ENCODE measurements around the gene SIRT7.

Gene SIRT7

GRCh38 chr17:81870981-81871386 lies 47.0 kb downstream of the SIRT7 start, which contains the start of gene ARHGDIA:
Gene ARHGDIA (minus strand): TSS chr17:81871337. CDS start chr17:81869930, 1,407 bp downstream.
- H3K4me3 ChIP-seq (ENCODE audit: low read depth, low read length), result peak within 1 kb of the TSS; percentile 91
- H3K27me3 ChIP-seq (ENCODE audit: control insufficient read depth, insufficient read depth, low read length), result no peaks in the 10 kb centered on the region
- peak within 1 kb of the TSS; percentile 99 for H3K4me2 ChIP-seq (ENCODE audit: low read length)
- no peaks in the 10 kb centered on the region for H3K9me3 ChIP-seq (ENCODE audit: control insufficient read depth, low read length)
- no peaks in the 10 kb centered on the region for H3K36me3 ChIP-seq (ENCODE audit: control insufficient read depth, insufficient read depth, low read length)
- H3K4me1 ChIP-seq, result peaks cover 16% of the 10 kb centered on the region
- H2AFZ ChIP-seq, result peak within 1 kb of the TSS; percentile 97
- peak within 1 kb of the TSS; percentile 99 for H3K9ac ChIP-seq
- H3K79me2 ChIP-seq, result peaks cover 18% of the 10 kb centered on the region
- H3K27ac ChIP-seq, result peak within 1 kb of the TSS; percentile 96
- TF ChIP-seq CTCF (IDR thresholded peaks at IDR 0.05), result no peak

DNA sequence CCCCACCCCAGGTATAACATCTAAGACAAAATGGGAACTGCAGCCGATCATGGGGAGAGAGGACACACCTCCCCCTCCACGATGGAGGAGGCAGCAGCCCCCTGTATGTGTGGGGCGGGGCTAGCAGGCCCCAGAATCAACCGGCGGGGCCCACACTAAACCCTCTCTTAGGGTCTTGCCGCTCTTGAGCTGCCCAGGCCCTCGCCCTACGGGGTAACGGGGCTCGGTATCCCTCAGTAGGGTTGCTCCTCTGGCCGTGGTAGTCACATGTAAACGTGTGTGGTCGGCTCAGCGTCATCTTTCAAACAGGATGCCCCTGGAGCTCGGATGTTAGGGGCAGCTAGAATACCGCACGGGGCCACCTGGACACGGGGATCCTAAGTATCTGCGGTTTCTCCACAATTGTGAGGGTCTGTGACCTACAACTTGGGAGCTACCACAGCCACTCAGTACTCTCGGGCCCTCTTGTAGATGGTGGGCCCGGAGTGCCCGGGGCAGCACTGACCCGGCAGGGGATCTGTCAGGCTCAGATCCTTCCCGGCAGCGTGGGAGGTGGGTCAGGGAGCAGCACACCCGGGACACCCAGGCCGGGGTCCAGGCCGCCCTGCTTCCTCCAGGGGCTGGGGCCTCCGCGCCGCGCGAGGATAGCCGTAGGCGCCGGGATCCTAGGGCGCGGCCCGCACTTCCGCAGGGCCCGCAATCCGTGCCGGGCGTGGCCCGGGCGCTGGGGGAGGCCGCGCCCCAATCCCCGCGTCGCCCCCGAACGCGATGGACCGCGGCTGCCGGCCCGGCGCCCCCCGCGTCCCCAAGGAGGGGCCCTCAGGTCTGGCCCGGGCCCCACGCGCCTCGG lies 47.6 kb downstream of the SIRT7 start:
- H3K9ac ChIP-seq, result peak overlapping the region; percentile 29
- peak overlapping the region; percentile 83 for H3K4me2 ChIP-seq (ENCODE audit: low read length)
- no peaks in the 10 kb centered on the region for H3K36me3 ChIP-seq (ENCODE audit: control insufficient read depth, insufficient read depth, low read length)
- H3K4me1 ChIP-seq, result peaks cover 17% of the 10 kb centered on the region
- H3K4me3 ChIP-seq (ENCODE audit: low read depth, low read length), result peak overlapping the region; percentile 65
- H3K27ac ChIP-seq, result peak overlapping the region; percentile 67
- no peak for TF ChIP-seq CTCF (IDR thresholded peaks at IDR 0.05)
- no peaks in the 10 kb centered on the region for H3K9me3 ChIP-seq (ENCODE audit: control insufficient read depth, low read length)
- no peaks in the 10 kb centered on the region for H3K27me3 ChIP-seq (ENCODE audit: control insufficient read depth, insufficient read depth, low read length)
- H2AFZ ChIP-seq, result no peak overlapping the region
- peaks cover 24% of the 10 kb centered on the region for H3K79me2 ChIP-seq

DNA sequence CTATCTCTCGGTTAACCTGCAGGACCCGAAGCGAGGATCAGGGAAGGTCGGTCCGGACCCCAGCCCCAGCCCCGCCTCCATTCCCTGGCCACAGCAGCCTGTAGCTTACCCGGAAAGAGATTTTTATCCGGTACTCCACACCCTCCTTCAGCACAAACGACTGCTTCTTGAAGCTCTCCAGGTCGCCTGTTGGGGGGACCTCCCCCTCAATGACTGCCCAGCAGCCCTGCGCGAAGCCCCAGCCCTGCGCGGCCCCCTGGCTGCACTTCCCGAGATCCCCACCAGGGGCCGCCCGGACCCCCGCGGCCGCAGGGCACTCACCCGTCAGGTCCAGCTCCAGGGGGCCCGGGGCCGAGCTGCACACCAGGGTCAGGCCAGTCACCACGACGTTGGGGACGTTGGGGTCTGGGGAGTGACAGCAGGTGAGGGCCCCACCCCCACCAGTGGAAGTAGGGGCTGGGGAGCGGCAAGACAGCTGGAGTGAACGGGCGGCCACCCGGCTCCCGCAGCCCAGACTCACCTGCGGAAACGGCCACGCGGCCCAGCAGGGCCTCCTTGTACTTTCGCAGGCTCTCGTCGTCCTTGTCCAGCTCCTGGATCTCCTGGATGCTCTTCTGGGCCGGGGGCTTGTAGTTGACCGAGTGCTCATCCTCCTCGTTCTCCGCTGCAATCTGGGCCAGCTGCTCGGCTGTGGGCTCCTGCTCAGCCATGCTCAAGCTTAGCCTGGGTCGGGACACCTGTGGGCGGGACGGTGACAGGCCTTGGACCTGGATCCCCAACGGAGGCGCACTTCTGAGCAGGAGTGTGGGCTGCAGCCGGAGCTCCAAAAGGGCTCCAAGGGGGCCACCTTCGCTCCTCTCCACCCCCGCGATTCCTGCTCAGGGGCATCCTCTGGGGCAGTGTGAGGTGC lies 48.5 kb downstream of the SIRT7 start:
- H3K79me2 ChIP-seq, result peaks cover 29% of the 10 kb centered on the region
- H3K9me3 ChIP-seq (ENCODE audit: control insufficient read depth, low read length), result no peaks in the 10 kb centered on the region
- H3K4me1 ChIP-seq, result peaks cover 20% of the 10 kb centered on the region
- no peak overlapping the region for H3K9ac ChIP-seq
- H3K4me3 ChIP-seq (ENCODE audit: low read depth, low read length), result peak overlapping the region; percentile 65
- H3K36me3 ChIP-seq (ENCODE audit: control insufficient read depth, insufficient read depth, low read length), result no peaks in the 10 kb centered on the region
- no peaks in the 10 kb centered on the region for H3K27me3 ChIP-seq (ENCODE audit: control insufficient read depth, insufficient read depth, low read length)
- no peak overlapping the region for H2AFZ ChIP-seq
- H3K4me2 ChIP-seq (ENCODE audit: low read length), result peak overlapping the region; percentile 83
- TF ChIP-seq CTCF (IDR thresholded peaks at IDR 0.05), result peak; percentile 91
- peak overlapping the region; percentile 67 for H3K27ac ChIP-seq

GRCh38 chr17:81868674-81869220 lies 49.2 kb downstream of the SIRT7 start:
- Histone ChIP-seq H3K4me3 (ENCODE audit: low read depth, low read length) (peak overlapping the region; percentile 65), H3K4me2 (ENCODE audit: low read length) (no peak overlapping the region), H2AFZ (no peak overlapping the region), H3K9ac (no peak overlapping the region), H3K79me2 (peaks cover 30% of the 10 kb centered on the region), H3K9me3 (ENCODE audit: control insufficient read depth, low read length) (no peaks in the 10 kb centered on the region), H3K36me3 (ENCODE audit: control insufficient read depth, insufficient read depth, low read length) (no peaks in the 10 kb centered on the region), H3K4me1 (peaks cover 20% of the 10 kb centered on the region), H3K27me3 (ENCODE audit: control insufficient read depth, insufficient read depth, low read length) (no peaks in the 10 kb centered on the region), H3K27ac (no peak overlapping the region)
- no peak for TF ChIP-seq CTCF (IDR thresholded peaks at IDR 0.05)
